ENCODE data around the gene EEIG1.

The EEIG1 gene

GRCh38 chr9:127974001-127974768 lies 6.6 kb downstream of the EEIG1 start:
- peak; percentile 65 for DNase-seq

- DNase-seq: peak; percentile 43
Measured at GRCh38 chr9:127973169-127974000, 7.4 kb downstream of the EEIG1 start.

GRCh38 chr9:127972236-127972871 lies 8.4 kb downstream of the EEIG1 start:
- DNase-seq: no peak

- DNase-seq: no peak
Measured at GRCh38 chr9:127971357-127972235, 9.2 kb downstream of the EEIG1 start.

GRCh38 chr9:127970401-127971313 lies 10.1 kb downstream of the EEIG1 start:
- DNase-seq: peak; percentile 76

GRCh38 chr9:127968700-127969383 lies 11.9 kb downstream of the EEIG1 start:
- DNase-seq: peak; percentile 80

GRCh38 chr9:127968042-127968441 lies 12.7 kb downstream of the EEIG1 start:
- DNase-seq: no peak

GRCh38 chr9:127967151-127967809 lies 13.5 kb downstream of the EEIG1 start:
- no peak for DNase-seq

GRCh38 chr9:127966416-127967150 lies 14.2 kb downstream of the EEIG1 start:
- DNase-seq: peak; percentile 77

GRCh38 chr9:127965953-127966352 lies 14.8 kb downstream of the EEIG1 start:
- no peak for DNase-seq

GRCh38 chr9:127963359-127964064 lies 17.3 kb downstream of the EEIG1 start:
- DNase-seq: no peak

GRCh38 chr9:127963041-127963358 lies 17.8 kb downstream of the EEIG1 start:
- DNase-seq: no peak

- no peak for DNase-seq
Measured at GRCh38 chr9:127962278-127962677, 18.5 kb downstream of the EEIG1 start.

GRCh38 chr9:127961613-127962155 lies 19.1 kb downstream of the EEIG1 start:
- no peak for DNase-seq

GRCh38 chr9:127961155-127961490 lies 19.7 kb downstream of the EEIG1 start:
- DNase-seq: no peak

- peak; percentile 62 for DNase-seq
Measured at GRCh38 chr9:127960410-127961154, 20.2 kb downstream of the EEIG1 start.

- no peak for DNase-seq
Measured at GRCh38 chr9:127959841-127960409, 20.9 kb downstream of the EEIG1 start.

GRCh38 chr9:127959398-127959797 lies 21.4 kb downstream of the EEIG1 start:
- DNase-seq: no peak
